OCI-LY7 (cell line): Measurements from ENCODE around the gene BMERB1. TPM values are rescaled to one million over a fixed set of nuclear protein-coding genes. Genes with fewer than 3 reads are reported as not detected.

ENCODE experiments used
- BruUV-seq: library from RNA; stranded (reverse); fragments of 400-500 nt; replicated peaks from 2 replicates; lab custom pipeline; 2021; lab: Mats Ljungman, UMichigan
- CTCF ChIA-PET: fragments of 300-600 bp; sonication (Branson Sonifier 250); formaldehyde crosslinking; loops from one replicate; lab custom pipeline; 2022; ENCODE audit warnings: antibody characterized with exemption; ENCODE audit not compliant: unreplicated experiment; lab: Charles Lee
- POLR2A ChIA-PET: fragments of 300-600 bp; sonication (Branson Sonifier 250); formaldehyde crosslinking; loops from one replicate; lab custom pipeline; 2022; ENCODE audit warnings: antibody characterized with exemption; lab: Charles Lee
- DNase-seq: peaks from one replicate; pipeline ENCODE4 v3.0.0-alpha.2; 2015; ENCODE audit warnings: low spot score
- H2AFZ ChIP-seq: fragments of 200-600 bp; sonication (generic), shearing (Covaris generic); 2 replicates; pipeline ENCODE4 v1.6.1; 2014; ENCODE audit warnings: mild to moderate bottlenecking, antibody characterized with exemption, low read length, moderate library complexity
- H3K27ac ChIP-seq: fragments of 200-600 bp; sonication (generic); 2 replicates; pipeline ENCODE4 v1.5.1; 2014; ENCODE audit warnings: mixed run types, low read depth, mild to moderate bottlenecking, moderate library complexity, low read length, inconsistent platforms; ENCODE audit not compliant: poor library complexity, severe bottlenecking
- H3K36me3 ChIP-seq: fragments of 200-600 bp; sonication (generic); 2 replicates; pipeline ENCODE4 v1.6.1; 2014; ENCODE audit warnings: mild to moderate bottlenecking, antibody characterized with exemption, low read length, moderate library complexity, mixed read lengths; ENCODE audit not compliant: insufficient read depth
- H3K4me1 ChIP-seq: fragments of 200-600 bp; sonication (generic); 2 replicates; pipeline ENCODE4 v1.5.1; 2014; ENCODE audit warnings: mild to moderate bottlenecking, low read length; ENCODE audit not compliant: insufficient read depth, poor library complexity, severe bottlenecking
- H3K4me2 ChIP-seq: fragments of 200-600 bp; sonication (generic); 2 replicates; pipeline ENCODE4 v1.6.1; 2014; ENCODE audit warnings: mild to moderate bottlenecking, low read length
- H3K4me3 ChIP-seq: fragments of 200-600 bp; sonication (generic); 2 replicates; pipeline ENCODE4 v1.5.1; 2014; ENCODE audit warnings: mild to moderate bottlenecking, low read depth, low read length; ENCODE audit not compliant: poor library complexity, severe bottlenecking
- H3K79me2 ChIP-seq: fragments of 200-600 bp; sonication (generic); 2 replicates; pipeline ENCODE4 v1.6.1; 2016; ENCODE audit warnings: low read depth, mild to moderate bottlenecking, low read length, moderate library complexity, mixed read lengths; ENCODE audit not compliant: insufficient read depth
- H3K9me2 ChIP-seq: fragments of 200-600 bp; sonication (generic); 2 replicates; pipeline ENCODE4 v1.6.1; 2016; ENCODE audit warnings: mild to moderate bottlenecking, low read length, mixed read lengths; ENCODE audit not compliant: insufficient read depth
- H3K9me3 ChIP-seq: fragments of 200-600 bp; sonication (generic); 2 replicates; pipeline ENCODE4 v1.6.1; 2014; ENCODE audit warnings: mild to moderate bottlenecking, mixed run types, low read length, mixed read lengths
- H4K20me1 ChIP-seq: fragments of 200-600 bp; sonication (generic); 2 replicates; pipeline ENCODE4 v1.6.1; 2014; ENCODE audit warnings: mild to moderate bottlenecking, antibody characterized with exemption, low read length, moderate library complexity, mixed read lengths; ENCODE audit not compliant: insufficient read depth
- EZH2phosphoT487 ChIP-seq: fragments of 200-600 bp; sonication (generic); IDR thresholded peaks from 2 replicates; pipeline ENCODE4 v1.6.1; 2018; ENCODE audit warnings: low read depth, borderline replicate concordance, mild to moderate bottlenecking, mixed run types, antibody characterized with exemption, low read length, moderate library complexity, mixed read lengths
- intact Hi-C: fragments of 100-400 bp; cut with micrococcal nuclease; formaldehyde crosslinking; loops from one replicate; pipeline ENCODE4 v1.10.0; 2022; ENCODE audit not compliant: unreplicated experiment
- total RNA-seq, 2 experiments: library from RNA; depleted of rRNA in 1 of 2; stranded (reverse); fragments of >200 nt in 1 of 2; shearing (Covaris generic) in 1 of 2; gene quantifications; 2 replicates each; pipeline ENCODE4 v1.2.3, GENCODE V29; 2014 to 2022
- TF ChIP-seq, protein P1 (sequence below): fragments of 200-600 bp; sonication (generic); conservative IDR thresholded peaks from 2 replicates; pipeline ENCODE4 v1.5.1; 2014; ENCODE audit warnings: mild to moderate bottlenecking, antibody characterized with exemption, low read length, moderate library complexity, mixed read lengths

Gene BMERB1
- total RNA-seq, 2 experiments from 2014 or later, result not detected

GRCh38 chr16:15444264-15444663, 9.9 kb downstream of the BMERB1 start:
- TF ChIP-seq, protein P1, sequence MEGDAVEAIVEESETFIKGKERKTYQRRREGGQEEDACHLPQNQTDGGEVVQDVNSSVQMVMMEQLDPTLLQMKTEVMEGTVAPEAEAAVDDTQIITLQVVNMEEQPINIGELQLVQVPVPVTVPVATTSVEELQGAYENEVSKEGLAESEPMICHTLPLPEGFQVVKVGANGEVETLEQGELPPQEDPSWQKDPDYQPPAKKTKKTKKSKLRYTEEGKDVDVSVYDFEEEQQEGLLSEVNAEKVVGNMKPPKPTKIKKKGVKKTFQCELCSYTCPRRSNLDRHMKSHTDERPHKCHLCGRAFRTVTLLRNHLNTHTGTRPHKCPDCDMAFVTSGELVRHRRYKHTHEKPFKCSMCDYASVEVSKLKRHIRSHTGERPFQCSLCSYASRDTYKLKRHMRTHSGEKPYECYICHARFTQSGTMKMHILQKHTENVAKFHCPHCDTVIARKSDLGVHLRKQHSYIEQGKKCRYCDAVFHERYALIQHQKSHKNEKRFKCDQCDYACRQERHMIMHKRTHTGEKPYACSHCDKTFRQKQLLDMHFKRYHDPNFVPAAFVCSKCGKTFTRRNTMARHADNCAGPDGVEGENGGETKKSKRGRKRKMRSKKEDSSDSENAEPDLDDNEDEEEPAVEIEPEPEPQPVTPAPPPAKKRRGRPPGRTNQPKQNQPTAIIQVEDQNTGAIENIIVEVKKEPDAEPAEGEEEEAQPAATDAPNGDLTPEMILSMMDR, result no peak
- no peak for TF ChIP-seq EZH2phosphoT487
- Histone ChIP-seq H3K79me2 (no peaks in the 10 kb centered on the region), H3K4me1 (no peaks in the 10 kb centered on the region), H3K36me3 (no peaks in the 10 kb centered on the region), H3K27ac (no peak overlapping the region), H3K9me3 (0 out of 2 replicates have a peak, but pooled peaks cover 4% of the 10 kb centered on the region), H4K20me1 (no peaks in the 10 kb centered on the region), H2AFZ (no peak overlapping the region), H3K4me2 (no peak overlapping the region), H3K4me3 (no peak overlapping the region), H3K9me2 (no peaks in the 10 kb centered on the region)
- ChIA-PET POLR2A (no interaction called here), CTCF (no interaction called here)
- intact Hi-C loops, result no loop called here
- BruUV-seq, result no TSS peak
- no peak for DNase-seq

- Histone ChIP-seq H3K4me3 (no peak overlapping the region), H3K36me3 (no peaks in the 10 kb centered on the region), H3K27ac (no peak overlapping the region), H3K9me3 (0 out of 2 replicates have a peak, but pooled peaks cover 4% of the 10 kb centered on the region), H4K20me1 (no peaks in the 10 kb centered on the region), H3K4me2 (no peak overlapping the region), H3K79me2 (no peaks in the 10 kb centered on the region), H2AFZ (no peak overlapping the region), H3K4me1 (no peaks in the 10 kb centered on the region), H3K9me2 (no peaks in the 10 kb centered on the region)
- BruUV-seq, result no TSS peak
- ChIA-PET POLR2A (no interaction called here), CTCF (no interaction called here)
- intact Hi-C loops, result no loop called here
- TF ChIP-seq EZH2phosphoT487, result no peak
- TF ChIP-seq, protein P1, result no peak
- no peak for DNase-seq
Measured at GRCh38 chr16:15445450-15445849, 11.1 kb downstream of the BMERB1 start.

GRCh38 chr16:15446901-15447300, 12.5 kb downstream of the BMERB1 start:
- H3K4me3 ChIP-seq, result no peak overlapping the region
- ChIA-PET CTCF (no interaction called here), POLR2A (no interaction called here)
- intact Hi-C loops, result no loop called here
- H3K27ac ChIP-seq, result no peak overlapping the region
- no peaks in the 10 kb centered on the region for H3K4me1 ChIP-seq
- H3K4me2 ChIP-seq, result no peak overlapping the region
- BruUV-seq, result no TSS peak
- H3K79me2 ChIP-seq, result no peaks in the 10 kb centered on the region
- 0 out of 2 replicates have a peak, but pooled peaks cover 4% of the 10 kb centered on the region for H3K9me3 ChIP-seq
- TF ChIP-seq EZH2phosphoT487, result no peak
- TF ChIP-seq, protein P1, result no peak
- no peaks in the 10 kb centered on the region for H3K9me2 ChIP-seq
- no peak overlapping the region for H2AFZ ChIP-seq
- no peaks in the 10 kb centered on the region for H3K36me3 ChIP-seq
- no peak for DNase-seq
- H4K20me1 ChIP-seq, result no peaks in the 10 kb centered on the region
